ENCODE data around the gene PTPRN2.

DNA sequence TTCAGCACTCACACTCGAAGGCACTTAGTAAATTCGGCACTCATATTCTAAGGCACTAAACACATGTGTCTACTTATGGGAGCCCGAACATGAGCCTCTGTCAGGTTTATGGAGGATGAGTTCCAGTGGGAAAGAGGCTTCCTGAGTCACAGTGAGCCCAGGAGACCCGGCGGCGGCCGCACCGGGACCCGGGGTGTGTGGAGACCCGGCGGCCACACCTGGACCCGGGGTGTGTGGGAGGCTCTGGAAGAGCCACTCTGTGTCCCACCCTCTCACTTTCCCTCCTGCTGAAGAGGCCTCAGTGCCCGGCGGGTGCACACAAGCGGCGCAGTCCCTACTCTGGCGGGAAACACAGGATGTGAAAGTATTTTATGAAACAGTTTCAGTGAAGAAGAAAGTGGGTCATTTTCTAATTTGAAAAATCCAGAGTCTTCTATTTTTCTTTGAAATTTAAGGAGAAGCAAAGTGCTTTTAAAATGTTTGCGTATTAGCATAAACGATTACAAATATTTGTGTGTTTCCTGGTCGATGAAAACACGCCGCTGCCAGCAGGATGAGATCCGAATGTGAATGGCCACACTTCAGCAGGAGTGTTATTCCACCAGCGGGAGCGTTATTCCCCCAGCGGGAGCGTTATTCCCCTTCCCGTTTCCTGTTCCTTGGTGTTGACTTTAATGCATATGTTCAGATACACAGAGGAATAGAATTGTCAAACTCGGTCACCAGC lies 625.7 kb downstream of the PTPRN2 start:
- TF ChIP-seq, protein P1, sequence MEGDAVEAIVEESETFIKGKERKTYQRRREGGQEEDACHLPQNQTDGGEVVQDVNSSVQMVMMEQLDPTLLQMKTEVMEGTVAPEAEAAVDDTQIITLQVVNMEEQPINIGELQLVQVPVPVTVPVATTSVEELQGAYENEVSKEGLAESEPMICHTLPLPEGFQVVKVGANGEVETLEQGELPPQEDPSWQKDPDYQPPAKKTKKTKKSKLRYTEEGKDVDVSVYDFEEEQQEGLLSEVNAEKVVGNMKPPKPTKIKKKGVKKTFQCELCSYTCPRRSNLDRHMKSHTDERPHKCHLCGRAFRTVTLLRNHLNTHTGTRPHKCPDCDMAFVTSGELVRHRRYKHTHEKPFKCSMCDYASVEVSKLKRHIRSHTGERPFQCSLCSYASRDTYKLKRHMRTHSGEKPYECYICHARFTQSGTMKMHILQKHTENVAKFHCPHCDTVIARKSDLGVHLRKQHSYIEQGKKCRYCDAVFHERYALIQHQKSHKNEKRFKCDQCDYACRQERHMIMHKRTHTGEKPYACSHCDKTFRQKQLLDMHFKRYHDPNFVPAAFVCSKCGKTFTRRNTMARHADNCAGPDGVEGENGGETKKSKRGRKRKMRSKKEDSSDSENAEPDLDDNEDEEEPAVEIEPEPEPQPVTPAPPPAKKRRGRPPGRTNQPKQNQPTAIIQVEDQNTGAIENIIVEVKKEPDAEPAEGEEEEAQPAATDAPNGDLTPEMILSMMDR (IDR thresholded peaks at IDR 0.05) = no peak
- no peak for TF ChIP-seq POLR2A (IDR thresholded peaks at IDR 0.05)
